CD4-positive, alpha-beta T cell treated with Interferon alpha-2 for 1 hour (primary cell): ENCODE data around the gene CADPS.

ENCODE experiments used
- DNase-seq, 2 donors: peaks; one replicate each; pipeline ENCODE4 v3.0.0-alpha.2; 2020 to 2022

CADPS gene

GRCh38 chr3:62732183-62732904 lies 142.9 kb downstream of the CADPS start:
- DNase-seq = no peak

DNA sequence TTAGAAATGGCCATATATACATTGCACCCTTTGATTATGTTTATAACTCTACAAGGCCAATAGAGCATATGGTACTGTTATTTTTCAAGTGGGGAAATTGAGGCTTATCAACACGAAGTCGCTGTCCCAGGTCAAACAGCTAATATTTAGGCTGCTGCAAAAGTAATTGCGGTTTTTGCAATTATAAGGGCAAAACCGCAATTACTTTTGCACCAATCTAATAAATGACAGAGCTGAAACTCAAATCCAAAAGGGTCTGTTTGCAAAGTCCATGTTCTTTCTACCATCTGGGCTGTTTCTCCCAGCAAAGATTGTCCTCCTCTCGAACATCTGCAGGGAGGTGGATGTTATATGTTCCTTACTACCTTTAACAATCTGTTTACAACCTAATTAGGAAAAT lies 147.2 kb downstream of the CADPS start:
- DNase-seq = no peak

- DNase-seq = no peak
These were observed 147.7 kb downstream of the CADPS start for GRCh38 chr3:62727536-62727935.

GRCh38 chr3:62724503-62724902 lies 150.7 kb downstream of the CADPS start:
- DNase-seq = no peak

- no peak for DNase-seq
These were observed 151.3 kb downstream of the CADPS start for GRCh38 chr3:62723914-62724217.

DNA sequence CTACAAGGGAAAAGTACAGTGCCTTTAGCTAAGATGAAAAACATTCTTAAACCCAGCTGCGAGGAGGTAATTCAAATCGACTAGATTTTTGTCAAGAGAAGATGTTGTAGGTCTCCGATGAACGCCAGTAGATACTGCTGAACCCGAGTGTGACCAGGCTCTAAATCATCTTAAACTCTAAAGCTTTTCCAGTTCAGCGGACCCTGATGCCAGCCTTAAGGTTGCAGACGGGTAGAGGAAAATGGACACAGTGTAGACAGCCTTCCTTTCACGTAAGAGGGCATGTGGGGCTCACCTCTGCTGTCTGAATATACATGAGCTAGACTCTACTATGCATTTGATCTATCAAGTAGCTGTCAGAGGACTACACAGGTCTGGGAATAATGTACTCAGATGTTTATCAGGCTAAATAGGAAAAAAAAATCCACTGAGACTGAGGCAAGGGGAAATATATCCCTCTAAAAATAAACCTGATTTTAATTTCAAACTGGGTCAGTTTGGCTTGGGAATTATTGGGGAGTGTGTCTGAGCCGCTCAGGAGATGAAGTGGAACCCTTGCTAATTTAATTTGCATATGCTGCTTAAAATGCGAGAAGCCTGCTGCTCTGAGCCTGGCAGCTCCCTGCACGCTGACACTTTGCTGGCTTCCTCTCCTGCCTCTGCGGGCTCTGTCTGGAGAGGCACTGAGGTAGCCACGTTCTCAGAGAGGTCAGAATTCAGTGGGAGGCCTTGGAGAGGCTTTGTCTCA lies 151.9 kb downstream of the CADPS start:
- DNase-seq = no peak

DNA sequence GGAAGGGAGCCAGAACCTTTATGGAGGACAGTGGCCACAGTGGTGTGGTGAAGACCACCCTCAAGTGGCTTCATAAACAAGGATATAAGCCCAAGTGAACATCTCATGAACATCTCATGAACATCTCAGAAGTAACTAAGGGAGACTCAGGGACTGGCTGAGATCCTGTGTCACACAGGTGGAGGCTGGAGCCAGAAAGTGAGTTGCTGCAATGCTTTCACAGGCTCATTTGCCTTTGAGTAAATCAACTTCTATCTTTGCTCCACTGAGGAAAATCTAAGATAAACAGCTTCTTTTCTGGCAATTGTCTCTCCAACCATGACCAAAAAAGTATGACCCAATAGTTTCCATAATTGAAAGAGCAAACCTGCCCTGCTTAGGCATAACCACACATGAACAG lies 152.9 kb downstream of the CADPS start:
- DNase-seq = no peak

GRCh38 chr3:62718515-62719320 lies 156.5 kb downstream of the CADPS start:
- DNase-seq = no peak

- no peak for DNase-seq
These were observed 157.2 kb downstream of the CADPS start for GRCh38 chr3:62718011-62718410.

- DNase-seq = no peak
These were observed 162.5 kb downstream of the CADPS start for GRCh38 chr3:62712746-62713145.

- DNase-seq = no peak
These were observed 164.5 kb downstream of the CADPS start for GRCh38 chr3:62710751-62711150.

DNA sequence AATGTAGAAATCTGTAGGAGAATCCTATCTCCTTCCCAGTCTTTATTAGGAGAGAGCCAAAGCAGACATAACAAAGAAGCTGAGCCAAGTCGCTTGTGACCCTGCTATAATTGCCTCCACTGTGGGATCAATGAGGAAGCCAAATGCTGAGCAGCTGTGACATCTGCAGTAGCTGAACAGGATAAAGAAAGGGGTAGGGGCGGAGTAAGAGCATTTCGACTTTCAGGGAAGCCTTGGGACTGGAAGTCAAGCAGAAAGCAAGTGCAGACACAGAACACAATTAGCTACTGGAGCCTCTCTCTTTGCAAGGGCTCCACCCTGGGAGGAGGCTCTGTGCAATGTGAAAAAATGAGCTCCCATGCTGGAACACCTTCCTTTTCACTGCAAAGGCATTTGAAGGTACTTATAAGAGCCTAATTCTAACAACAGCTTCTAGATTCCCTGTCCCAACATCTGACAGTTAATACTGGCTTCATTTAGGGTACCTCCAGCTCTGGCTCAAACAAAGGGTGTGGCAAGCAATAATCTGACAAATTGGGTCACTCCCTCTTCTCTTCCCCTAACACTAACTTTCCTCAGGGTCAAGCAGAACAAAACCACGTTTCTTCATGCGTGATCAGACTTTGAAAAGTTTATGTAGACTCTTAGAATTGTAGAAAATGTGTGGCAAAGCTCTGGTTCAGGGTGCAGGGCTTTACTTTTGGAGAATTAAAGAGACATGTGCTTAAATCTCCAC lies 166.4 kb downstream of the CADPS start:
- DNase-seq = no peak

DNA sequence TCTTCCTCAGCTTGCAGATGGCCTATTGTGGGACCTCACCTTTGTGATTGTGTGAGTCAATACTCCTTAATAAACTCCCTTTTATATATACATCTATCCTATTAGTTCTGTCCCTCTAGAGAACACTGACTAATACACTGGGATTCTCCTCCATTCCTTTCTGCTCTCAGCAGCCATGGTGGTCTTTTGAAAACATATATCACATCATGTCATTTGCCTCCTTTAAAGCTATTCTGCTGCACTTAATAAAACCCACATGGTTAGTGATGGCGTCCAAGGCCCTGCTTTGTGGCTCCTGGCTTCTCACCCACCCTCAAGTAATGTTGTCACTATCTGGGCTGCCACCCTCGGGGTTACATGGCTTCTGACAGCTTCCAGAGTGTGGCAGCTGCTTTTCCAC lies 169.5 kb downstream of the CADPS start:
- no peak for DNase-seq

GRCh38 chr3:62703451-62704167 lies 171.6 kb downstream of the CADPS start:
- no peak for DNase-seq

DNA sequence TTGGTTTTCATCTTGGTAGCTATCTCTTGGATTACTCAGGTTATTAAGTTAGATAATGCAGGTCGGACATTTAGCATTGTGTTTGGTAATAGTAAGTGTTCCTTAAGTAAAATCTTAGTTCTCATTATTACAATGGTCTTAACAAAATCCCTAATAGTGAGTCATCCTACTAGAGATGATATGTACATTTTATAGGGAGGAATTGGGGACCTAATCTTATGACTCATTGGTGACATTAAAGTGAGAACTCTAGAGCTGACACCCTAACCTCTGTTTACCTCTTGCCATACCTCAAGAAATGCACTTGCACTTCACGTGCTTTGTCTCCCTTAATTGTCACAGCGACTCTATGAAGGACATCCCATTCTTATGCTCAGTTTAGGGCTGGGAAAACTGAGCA lies 174.9 kb downstream of the CADPS start:
- no peak for DNase-seq

DNA sequence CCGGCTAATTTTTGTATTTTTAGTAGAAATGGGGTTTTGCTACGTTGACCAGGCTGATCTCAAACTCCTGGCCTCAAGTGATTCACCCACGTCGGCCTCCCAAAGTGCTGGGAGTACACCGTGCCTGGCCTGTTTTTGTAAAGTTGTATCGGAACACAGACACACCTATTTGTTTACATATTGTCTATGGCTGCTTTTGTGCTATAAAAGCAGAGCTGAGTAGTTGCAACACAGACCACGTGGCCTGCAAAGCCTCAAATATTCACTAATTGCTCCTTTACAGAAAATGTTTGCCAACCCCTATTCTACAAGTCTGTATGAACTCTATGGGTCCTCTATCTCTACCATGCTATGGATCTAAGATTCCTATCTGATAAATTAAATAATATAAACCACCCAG lies 175.5 kb downstream of the CADPS start:
- no peak for DNase-seq

DNA sequence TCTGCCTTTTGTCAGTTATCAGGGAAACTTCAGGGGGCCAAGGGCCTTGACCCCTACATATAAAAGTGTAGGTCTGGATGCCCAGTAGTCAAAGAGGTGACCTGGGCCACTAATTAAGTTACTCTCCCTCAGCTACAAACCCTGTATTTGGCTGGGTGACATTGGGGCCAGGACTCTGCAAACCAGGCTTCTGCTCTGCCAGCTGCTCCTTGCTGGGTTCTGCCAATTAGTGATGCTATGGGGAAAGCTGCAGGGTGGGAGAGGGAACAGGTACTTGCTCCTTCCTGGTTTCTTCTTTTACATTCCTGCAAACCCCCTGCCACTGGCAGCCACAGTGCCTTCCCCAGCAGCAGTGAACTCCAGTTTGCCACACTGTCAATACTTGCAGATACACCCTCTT lies 179.2 kb downstream of the CADPS start:
- no peak for DNase-seq

DNA sequence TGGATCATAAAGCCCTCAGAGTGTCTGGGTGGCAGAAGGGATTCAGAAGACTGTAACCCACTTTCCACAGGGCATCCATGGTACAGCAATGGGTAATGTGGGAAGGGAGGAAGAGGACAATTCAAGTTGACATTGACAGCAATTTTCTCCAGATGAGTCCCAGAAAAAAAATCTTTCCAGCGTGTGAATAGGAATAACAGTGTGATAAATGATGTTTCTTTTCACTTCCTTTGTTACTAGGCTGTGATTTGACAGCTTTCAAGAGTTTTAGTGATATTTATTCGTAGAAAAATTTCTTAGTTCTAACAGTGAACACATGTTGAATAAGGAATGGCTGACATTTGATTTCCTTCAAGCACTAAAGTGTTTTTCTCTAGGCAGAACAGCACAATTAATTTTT lies 186.4 kb downstream of the CADPS start:
- DNase-seq = no peak

DNA sequence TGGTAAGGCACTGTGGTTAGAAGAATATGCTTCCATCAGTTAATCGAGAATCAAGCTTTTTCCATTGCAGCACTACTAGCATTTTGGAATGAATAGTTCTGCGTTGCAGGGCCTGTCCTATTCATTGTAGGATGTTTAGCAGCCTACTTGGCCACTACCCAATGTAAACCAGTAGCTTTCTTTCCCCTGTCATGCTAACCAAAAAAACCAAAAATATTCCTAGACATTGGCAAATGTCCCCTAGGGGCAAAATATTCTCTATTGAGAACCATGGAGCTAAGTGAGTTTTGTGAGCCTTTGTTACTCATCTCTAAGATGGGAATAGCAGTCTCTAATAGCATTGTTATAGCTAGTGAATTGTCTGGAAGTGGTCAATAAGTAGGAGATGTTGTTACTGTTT lies 187.2 kb downstream of the CADPS start:
- DNase-seq = no peak

DNA sequence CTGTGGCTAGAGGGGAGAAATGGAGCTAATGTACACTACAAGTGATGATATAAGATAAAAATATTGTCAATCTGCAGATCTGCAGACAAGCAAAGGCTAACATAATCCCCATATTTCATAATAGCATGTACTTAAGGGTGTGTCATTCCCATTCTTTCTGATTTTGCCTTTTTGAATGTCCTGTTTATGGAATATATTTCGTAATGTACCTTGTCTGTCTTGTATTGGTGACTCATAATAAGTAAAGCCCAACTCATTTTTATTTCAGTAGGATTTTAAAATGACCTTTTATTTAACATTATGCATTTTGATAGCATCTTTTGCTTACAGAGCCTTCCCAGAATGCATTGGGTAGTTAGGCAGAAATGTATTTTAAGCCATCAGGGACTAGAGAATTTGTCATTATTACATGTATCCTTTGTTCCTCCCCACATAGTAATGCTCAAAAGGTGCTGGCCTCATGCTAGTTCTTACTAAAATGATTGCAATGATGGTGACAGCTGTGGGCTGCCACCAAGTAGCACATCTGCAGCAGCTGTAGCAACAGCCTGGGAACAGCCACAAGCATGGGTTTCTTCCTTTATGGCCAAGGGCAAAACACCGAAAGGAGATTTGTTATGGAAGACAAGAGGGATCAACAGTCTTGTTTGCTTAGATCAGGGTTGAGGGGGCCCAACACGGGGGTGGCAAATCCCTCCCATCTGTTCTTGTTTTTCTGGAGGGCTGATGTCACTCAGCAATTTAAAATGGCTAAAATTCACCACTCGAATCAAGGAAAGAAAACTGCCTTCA lies 188.5 kb downstream of the CADPS start:
- DNase-seq = no peak

DNA sequence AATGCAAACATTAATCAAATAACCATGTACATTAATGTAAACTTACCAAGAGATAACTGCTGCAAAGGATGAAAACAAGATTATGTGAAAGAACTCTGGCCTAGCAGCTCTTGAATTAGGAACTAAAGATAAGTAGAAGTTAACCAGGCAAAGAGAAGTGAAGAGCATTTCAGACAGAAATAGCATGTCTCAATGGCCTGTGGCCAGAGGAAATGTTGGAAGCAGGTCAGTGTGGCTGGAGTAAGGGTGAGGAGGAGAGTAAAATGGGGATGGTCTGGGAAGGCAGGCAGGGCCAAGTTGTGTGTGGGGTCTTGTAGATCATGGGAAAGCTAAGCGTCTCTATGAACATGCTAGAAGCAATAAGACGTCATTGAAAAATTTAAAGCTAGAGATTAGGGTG lies 192.4 kb downstream of the CADPS start:
- DNase-seq = no peak

GRCh38 chr3:62679988-62680387 lies 195.2 kb downstream of the CADPS start:
- DNase-seq = no peak
